ENCODE data around the gene MXD3.
A peak's percentile ranks its signal among the peaks of the same experiment; 100 is the strongest.

MXD3 gene

DNA sequence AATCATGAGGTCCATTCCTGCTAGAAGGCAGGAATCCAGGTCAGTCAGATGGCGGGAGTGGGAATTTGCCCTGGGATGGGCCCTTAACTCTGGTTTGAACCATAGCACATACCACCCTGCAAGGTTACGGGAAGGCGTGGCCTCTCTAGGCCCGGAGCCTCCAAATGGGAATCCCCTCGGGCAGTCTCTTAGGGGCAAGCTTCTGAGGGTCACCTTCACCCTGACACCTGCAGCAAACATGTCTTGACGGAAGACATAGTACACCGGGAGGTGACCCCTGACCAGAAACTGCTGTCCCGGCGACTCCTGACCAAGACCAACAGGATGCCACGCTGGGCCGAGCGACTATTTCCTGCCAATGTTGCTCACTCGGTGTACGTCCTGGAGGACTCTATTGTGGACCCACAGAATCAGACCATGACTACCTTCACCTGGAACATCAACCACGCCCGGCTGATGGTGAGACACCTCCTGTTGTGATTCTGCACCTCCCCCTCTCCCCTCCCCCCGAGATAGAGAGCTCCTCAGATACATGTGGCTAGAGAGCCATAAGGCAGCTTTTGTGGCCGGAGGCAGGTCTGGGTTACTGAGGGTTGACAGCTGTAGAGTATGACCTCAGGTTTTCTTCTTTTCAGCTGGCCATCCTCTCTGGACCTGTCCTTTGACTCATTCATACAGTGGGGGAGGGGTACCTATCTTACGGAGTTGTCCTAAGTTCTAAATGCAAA is 7.1 kb downstream of the MXD3 start:
- Mint-ChIP-seq H3K27ac (peak overlapping the region; percentile 86), H3K36me3 (peaks cover 76% of the 10 kb centered on the region), H3K9me3 (no peaks in the 10 kb centered on the region), H3K4me3 (peak overlapping the region; percentile 90), H3K4me1 (peaks cover 72% of the 10 kb centered on the region)
- DNase-seq (ENCODE audit: low spot score in 2 of 2) (no peak), ATAC-seq (no peak)

DNA sequence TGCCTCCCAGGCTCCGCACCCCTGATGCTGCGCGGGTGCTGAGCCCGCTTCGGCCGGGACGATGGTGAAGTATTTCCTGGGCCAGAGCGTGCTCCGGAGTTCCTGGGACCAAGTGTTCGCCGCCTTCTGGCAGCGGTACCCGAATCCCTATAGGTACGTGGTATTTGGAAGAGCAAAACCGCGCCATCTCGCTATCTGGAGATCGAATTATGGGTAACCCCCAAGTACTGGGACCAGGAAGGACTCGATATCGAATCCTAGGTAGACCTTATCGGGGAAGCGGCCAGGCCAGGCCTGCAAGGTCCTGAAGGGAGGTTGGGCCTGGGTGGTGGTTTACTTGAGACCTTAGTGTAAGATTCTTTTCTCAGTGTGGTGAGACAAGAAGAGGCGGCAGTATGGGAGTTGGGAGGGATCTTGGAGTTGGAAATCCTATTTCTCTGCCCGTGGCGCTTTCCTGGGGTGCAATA is 7.7 kb downstream of the MXD3 start:
- no peak for DNase-seq (ENCODE audit: low spot score in 2 of 2)
- ATAC-seq = no peak
- peak overlapping the region; percentile 86 for H3K27ac Mint-ChIP-seq
- H3K4me3 Mint-ChIP-seq = peak overlapping the region; percentile 90
- H3K36me3 Mint-ChIP-seq = peaks cover 80% of the 10 kb centered on the region
- H3K9me3 Mint-ChIP-seq = no peaks in the 10 kb centered on the region
- peaks cover 72% of the 10 kb centered on the region for H3K4me1 Mint-ChIP-seq

DNA sequence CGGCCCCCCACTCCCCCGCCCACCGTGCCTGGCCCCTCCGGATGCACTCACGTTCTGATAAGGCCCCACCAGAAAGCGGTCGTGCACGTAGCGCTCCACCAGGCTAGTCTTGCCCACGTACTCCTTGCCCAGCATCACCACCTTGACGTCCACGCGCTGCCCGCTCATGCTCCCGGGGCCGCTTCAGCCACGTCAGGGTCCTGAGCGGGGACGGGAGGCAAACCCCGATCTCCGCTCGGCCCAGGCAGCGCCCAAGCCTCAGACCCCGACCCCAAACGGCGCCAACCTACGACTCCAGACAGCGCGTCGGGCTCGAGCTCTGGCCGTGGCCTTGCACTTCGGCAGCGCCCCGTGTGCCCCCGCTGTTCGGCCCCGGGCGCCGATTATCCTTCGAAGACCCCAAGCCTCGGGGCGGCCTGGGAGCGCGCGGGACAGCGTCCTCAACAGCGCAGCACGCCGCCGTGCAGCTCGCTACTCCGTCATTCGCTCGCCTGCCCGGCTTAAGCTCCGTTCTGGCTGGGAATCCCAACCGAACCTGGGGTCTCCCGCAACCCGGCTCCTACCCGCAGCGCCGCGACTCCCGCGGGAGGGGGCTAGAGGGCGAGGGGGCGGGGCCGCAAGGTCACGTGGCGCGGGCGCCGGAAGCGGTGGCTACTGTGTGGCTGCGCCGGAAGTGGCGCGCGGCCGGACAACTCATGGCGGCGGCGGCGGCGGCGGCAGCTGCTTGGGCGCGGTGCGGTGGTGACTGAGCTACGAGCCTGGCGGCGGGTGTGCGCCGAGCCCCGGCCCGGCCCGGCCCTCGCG is 8.4 kb downstream of the MXD3 start, which contains the start of the genes PRELID1 and RAB24:
Gene PRELID1 (plus strand): TSS at position 679 of the 804 bp plus-strand sequence. CDS start 187 bp downstream, outside the sequence.
Gene RAB24 (minus strand): TSS at position 599 of the 804 bp plus-strand sequence. CDS start 431 bp downstream, at position 168.
- Mint-ChIP-seq H3K36me3 (peaks cover 80% of the 10 kb centered on the region), H3K9me3 (no peaks in the 10 kb centered on the region), H3K27ac (peak within 1 kb of the TSS; percentile 86), H3K4me1 (peaks cover 73% of the 10 kb centered on the region), H3K4me3 (peak within 1 kb of the TSS; percentile 90)
- ATAC-seq (peak; percentile 87), DNase-seq (ENCODE audit: low spot score in 2 of 2) (peak; percentile 91 to 97)

DNA sequence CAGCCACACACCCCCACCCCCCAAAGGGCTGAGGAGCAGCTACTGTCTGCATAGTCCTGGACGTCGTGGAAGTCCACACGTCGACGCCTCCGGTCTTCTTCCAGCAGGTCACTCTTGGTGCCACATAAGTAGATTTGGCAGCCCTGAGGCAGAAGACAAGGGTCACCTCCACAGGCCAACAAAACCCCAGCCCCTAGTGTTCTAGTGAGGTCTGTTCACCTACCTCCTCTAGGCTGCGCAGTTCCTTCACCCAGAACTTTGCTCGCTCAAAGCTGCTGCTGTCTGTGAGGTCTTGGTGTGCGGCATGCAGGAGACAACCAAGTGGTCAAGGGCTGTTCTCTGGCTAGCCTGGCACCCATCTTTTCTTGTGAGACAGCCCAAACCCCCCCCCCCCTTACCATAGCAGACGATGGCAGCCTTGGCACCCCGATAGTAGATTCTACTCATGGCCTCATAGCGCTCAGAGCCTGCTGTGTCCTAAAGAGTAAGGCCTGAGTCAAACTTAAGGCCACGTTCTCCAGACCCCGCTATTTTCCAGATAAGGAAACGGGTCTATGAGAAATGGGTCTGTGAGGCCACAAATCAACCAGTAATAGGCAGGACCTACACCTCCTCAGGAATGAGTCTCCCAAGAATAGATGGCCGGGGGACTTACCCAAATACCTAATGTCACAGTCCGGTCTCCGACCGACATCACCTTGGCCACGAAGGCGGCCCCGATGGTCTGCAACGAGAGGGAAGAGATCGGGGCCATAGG is 9.2 kb downstream of the MXD3 start:
- Mint-ChIP-seq H3K36me3 (peaks cover 85% of the 10 kb centered on the region), H3K27ac (peak overlapping the region; percentile 86), H3K9me3 (no peaks in the 10 kb centered on the region), H3K4me3 (peak overlapping the region; percentile 90), H3K4me1 (peaks cover 73% of the 10 kb centered on the region)
- ATAC-seq = no peak
- no peak for DNase-seq (ENCODE audit: low spot score in 2 of 2)

DNA sequence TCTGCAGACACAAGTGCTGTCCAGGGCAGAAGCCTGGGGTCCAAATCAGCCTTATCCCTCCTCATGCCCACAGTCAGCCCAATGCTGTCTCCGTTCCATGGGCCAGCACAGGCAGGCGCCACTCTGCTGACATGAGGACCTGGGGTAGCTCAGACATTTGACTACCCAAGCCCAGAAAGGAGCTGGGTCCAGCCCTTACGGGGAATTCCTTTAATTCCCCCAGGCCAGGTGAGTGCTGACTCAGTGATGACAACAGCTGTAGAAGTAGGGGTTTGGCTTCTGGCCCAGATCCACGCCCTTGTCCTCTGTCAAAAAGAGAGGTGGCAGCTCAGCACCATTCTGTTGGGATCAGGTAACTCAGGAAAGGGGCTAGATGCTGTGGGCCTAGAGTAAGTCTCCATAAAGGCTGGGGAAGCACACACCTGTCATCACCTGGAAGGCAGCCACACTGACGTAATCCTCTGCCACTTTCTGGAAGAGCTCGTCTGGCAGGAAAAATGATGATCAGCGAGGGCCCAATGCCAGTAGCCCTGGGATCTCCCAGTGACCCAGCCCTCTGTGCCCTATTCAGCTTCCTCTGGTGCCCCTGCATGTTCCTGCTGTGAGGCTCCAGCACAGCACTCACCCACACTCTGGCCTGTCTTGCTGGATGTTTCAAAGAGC is 10.1 kb downstream of the MXD3 start:
- no peak for ATAC-seq
- peaks cover 78% of the 10 kb centered on the region for H3K4me1 Mint-ChIP-seq

DNA sequence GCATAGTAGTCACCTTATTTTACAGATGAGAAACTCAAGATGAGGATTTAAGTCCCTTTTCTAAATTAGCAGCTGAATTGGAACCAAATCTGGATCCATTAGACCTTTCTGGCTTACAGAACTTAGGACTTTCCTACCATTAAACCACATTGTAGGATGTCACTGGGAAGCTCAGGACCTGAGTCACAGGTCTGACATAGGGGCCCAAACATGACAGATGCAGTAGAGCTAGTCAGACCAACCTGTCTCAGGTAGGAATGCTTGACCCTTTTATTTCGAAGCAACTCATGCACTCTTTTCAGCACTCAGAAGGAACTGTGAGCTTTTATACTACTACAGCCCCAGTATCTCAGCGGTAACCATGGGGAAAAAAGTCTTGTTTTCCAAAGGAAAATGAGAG is 10.7 kb downstream of the MXD3 start:
- H3K36me3 Mint-ChIP-seq = peaks cover 83% of the 10 kb centered on the region
- peak overlapping the region; percentile 90 for H3K4me3 Mint-ChIP-seq
- peaks cover 82% of the 10 kb centered on the region for H3K4me1 Mint-ChIP-seq
- no peak for ATAC-seq
- peak overlapping the region; percentile 93 for H3K27ac Mint-ChIP-seq
- H3K9me3 Mint-ChIP-seq = no peaks in the 10 kb centered on the region
- DNase-seq (ENCODE audit: low spot score in 2 of 2) = no peak

More for the DNA sequence above, 10.1 kb downstream of the MXD3 start:
- H3K27ac Mint-ChIP-seq = peak overlapping the region; percentile 86
- no peaks in the 10 kb centered on the region for H3K9me3 Mint-ChIP-seq
- DNase-seq (ENCODE audit: low spot score in 2 of 2) = no peak
- H3K36me3 Mint-ChIP-seq = peaks cover 84% of the 10 kb centered on the region
- H3K4me3 Mint-ChIP-seq = peak overlapping the region; percentile 90

DNA sequence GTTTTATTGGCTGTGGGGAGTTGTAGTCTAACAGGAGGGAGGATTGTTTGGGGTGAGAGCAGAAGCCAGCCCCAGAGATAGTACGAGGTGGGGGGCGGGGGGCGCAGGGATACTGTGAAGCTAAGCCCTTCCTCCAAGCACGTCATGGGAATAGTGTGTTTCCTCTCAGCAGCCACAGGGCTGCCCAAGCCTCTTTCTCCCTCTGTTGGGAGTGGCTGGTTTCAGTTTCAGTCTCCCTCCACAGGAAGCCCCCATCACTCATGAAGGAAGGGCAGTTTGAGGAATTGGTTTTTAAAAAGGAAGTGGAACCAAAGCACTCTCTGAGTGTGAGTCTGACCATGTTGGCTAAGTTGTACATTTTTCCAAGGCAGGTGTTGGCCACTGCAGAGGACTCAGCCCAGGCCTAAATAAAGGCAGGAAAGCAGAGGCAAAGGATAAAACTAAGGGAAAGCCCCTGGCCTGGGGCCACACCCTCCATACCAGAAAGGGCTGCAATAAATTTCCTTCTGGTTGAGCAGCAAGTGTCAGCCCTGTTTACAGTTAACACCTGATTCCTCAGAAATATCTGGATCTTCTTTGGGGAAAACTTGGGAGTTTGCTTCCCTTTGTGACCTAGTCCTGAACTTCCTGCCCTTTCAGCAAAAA is 11.3 kb downstream of the MXD3 start:
- H3K36me3 Mint-ChIP-seq = peaks cover 83% of the 10 kb centered on the region
- ATAC-seq = peak; percentile 47
- peak overlapping the region; percentile 93 for H3K27ac Mint-ChIP-seq
- DNase-seq (ENCODE audit: low spot score in 2 of 2) = peak in 1 of 2 donors; percentile 78
- H3K4me3 Mint-ChIP-seq = peak overlapping the region; percentile 90
- peaks cover 82% of the 10 kb centered on the region for H3K4me1 Mint-ChIP-seq
- H3K9me3 Mint-ChIP-seq = no peaks in the 10 kb centered on the region

DNA sequence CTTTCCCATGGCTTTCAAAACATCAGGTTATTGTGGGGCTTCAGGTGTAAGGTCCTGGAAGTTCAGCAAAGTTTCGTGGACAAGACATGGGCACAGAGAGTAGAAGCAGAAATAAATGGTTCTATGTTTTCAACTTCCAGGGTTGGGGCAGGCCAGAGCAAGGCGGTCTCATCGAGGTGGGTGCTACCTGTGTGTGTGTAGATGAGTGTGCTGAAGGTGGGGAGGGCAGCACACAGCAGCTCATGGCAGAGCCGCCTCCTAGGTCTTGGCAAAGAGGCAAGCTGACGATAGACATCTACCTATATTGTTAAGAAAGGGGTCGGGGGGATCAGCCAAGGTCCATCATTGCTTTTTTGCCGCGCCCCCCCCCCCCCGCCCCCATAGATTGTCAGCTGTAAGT is 12.0 kb downstream of the MXD3 start:
- ATAC-seq (no peak), DNase-seq (ENCODE audit: low spot score in 2 of 2) (no peak)
- no peak overlapping the region for H3K4me3 Mint-ChIP-seq
- H3K4me1 Mint-ChIP-seq = peaks cover 79% of the 10 kb centered on the region
- peak overlapping the region; percentile 93 for H3K27ac Mint-ChIP-seq
- no peaks in the 10 kb centered on the region for H3K9me3 Mint-ChIP-seq
- H3K36me3 Mint-ChIP-seq = peaks cover 83% of the 10 kb centered on the region

DNA sequence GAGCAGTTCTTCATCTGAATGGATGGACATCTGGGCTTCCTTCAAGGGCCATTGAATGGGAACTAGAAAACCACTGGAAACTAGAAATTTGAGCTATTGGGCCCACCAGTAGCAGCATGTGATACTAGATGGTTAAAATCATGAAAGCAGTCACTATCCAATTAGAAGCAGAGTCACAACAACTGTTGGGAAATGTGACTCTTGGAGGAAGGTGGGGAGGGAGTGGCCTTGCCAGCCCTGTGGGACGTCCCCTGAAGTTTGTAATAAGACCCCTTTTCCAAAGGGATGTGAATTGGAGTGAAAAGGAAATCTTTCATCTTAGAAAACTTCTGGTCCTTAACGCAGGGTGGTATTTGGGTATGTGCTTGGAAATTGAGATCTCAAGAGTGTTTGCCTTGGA is 13.8 kb downstream of the MXD3 start:
- ATAC-seq (no peak), DNase-seq (ENCODE audit: low spot score in 2 of 2) (no peak)
- Mint-ChIP-seq H3K9me3 (no peaks in the 10 kb centered on the region), H3K27ac (peak overlapping the region; percentile 93), H3K4me3 (no peak overlapping the region), H3K4me1 (peaks cover 67% of the 10 kb centered on the region), H3K36me3 (peaks cover 84% of the 10 kb centered on the region)

DNA sequence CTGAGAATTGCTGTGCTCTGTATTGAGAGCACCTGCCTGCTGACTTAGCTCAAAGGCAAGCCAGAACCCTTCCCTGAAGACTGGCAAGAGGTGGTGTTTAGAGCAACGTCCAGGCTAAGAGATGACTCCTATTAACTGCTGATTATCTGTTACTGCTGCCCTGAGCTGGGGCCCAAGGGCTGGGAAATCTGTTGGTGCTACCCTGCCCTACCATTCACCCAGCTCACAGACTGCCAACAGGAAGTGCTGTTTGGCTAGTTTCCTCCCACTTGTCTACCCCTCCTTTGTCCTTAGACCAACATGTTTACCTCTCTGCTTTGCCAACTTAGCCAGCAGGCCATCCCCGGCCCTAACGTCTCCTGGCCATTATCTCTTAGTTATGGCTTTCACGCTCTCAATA is 15.1 kb downstream of the MXD3 start:
- peaks cover 54% of the 10 kb centered on the region for H3K4me1 Mint-ChIP-seq
- no peak overlapping the region for H3K4me3 Mint-ChIP-seq
- no peak for DNase-seq (ENCODE audit: low spot score in 2 of 2)
- peak overlapping the region; percentile 93 for H3K27ac Mint-ChIP-seq
- H3K9me3 Mint-ChIP-seq = no peaks in the 10 kb centered on the region
- peaks cover 84% of the 10 kb centered on the region for H3K36me3 Mint-ChIP-seq
- peak; percentile 27 for ATAC-seq

DNA sequence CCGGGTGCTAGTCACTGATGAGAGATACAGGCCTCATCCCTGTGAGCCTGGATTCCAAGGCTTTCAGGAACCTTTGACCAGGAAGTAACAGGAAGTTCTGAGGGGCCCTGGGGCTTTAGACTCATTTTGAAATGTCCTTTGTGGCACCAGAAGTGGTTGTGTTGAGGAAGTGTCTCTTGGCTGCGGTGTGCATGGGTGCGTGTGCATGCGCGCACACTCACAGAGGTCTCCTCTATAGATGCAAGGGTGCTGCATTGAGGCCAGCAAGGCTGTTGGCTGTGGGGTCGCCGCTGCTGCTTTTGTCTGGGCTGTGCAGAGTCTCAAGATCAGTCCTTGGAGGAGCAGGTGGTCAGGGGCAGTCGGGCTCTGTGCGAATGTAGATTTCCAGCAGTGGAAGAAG is 15.8 kb downstream of the MXD3 start:
- H3K4me1 Mint-ChIP-seq = peaks cover 48% of the 10 kb centered on the region
- H3K4me3 Mint-ChIP-seq = no peak overlapping the region
- H3K27ac Mint-ChIP-seq = peak overlapping the region; percentile 93
- DNase-seq (ENCODE audit: low spot score in 2 of 2) (no peak), ATAC-seq (peak; percentile 33)
- H3K36me3 Mint-ChIP-seq = peaks cover 84% of the 10 kb centered on the region
- H3K9me3 Mint-ChIP-seq = no peaks in the 10 kb centered on the region

DNA sequence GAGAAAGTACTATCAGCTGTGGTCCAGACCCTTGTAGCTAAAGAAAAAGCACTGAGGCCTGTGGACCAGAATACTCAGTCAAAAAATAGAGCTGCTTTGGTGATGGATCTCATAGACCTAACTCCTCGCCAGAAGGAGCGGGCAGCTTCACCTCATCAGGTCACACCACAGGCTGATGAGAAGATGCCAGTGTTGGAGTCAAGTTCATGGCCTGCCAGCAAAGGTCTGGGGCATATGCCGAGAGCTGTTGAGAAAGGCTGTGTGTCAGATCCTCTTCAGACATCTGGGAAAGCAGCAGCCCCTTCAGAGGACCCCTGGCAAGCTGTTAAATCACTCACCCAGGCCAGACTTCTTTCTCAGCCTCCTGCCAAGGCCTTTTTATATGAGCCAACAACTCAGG is 17.1 kb downstream of the MXD3 start:
- H3K27ac Mint-ChIP-seq = peak overlapping the region; percentile 93
- H3K4me1 Mint-ChIP-seq = peaks cover 35% of the 10 kb centered on the region
- DNase-seq (ENCODE audit: low spot score in 2 of 2) (no peak), ATAC-seq (no peak)
- no peak overlapping the region for H3K4me3 Mint-ChIP-seq
- H3K9me3 Mint-ChIP-seq = no peaks in the 10 kb centered on the region
- peaks cover 86% of the 10 kb centered on the region for H3K36me3 Mint-ChIP-seq

DNA sequence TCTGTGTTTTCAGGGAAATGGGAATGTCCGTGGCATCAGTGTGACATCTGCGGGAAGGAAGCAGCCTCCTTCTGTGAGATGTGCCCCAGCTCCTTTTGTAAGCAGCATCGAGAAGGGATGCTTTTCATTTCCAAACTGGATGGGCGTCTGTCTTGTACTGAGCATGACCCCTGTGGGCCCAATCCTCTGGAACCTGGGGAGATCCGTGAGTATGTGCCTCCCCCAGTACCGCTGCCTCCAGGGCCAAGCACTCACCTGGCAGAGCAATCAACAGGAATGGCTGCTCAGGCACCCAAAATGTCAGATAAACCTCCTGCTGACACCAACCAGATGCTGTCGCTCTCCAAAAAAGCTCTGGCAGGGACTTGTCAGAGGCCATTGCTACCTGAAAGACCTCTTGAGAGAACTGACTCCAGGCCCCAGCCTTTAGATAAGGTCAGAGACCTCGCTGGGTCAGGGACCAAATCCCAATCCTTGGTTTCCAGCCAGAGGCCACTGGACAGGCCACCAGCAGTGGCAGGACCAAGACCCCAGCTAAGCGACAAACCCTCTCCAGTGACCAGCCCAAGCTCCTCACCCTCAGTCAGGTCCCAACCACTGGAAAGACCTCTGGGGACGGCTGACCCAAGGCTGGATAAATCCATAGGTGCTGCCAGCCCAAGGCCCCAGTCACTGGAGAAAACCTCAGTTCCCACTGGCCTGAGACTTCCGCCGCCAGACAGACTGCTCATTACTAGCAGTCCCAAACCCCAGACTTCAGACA is 17.7 kb downstream of the MXD3 start:
- Mint-ChIP-seq H3K4me3 (no peak overlapping the region), H3K9me3 (no peaks in the 10 kb centered on the region), H3K36me3 (peaks cover 87% of the 10 kb centered on the region), H3K27ac (peak overlapping the region; percentile 93), H3K4me1 (peaks cover 29% of the 10 kb centered on the region)
- DNase-seq (ENCODE audit: low spot score in 2 of 2) (no peak), ATAC-seq (no peak)

DNA sequence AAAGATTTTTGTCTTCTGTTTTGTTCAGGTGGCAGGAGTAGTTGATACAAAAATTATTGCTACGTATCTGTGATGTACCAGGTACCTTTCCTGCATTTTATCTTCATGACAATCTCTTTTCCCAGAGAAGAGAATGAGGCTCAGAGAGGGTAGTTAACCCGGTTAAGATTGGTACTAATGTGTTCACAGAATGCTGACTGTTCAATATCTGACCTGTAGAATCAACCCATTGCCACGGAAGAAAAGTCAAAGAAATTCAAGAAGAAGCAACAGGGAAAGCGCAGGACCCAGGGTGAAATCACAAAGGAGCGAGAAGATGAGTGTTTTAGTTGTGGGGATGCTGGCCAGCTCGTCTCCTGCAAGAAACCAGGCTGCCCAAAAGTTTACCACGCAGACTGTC is 20.0 kb downstream of the MXD3 start:
- H3K4me3 Mint-ChIP-seq = no peak overlapping the region
- no peak overlapping the region for H3K27ac Mint-ChIP-seq
- H3K36me3 Mint-ChIP-seq = peaks cover 98% of the 10 kb centered on the region
- ATAC-seq (no peak), DNase-seq (ENCODE audit: low spot score in 2 of 2) (no peak)
- H3K9me3 Mint-ChIP-seq = no peaks in the 10 kb centered on the region
- H3K4me1 Mint-ChIP-seq = peaks cover 18% of the 10 kb centered on the region

Measured in stimulated activated effector memory CD8-positive, alpha-beta T cell treated with anti-CD3 and anti-CD28 coated beads, Interleukin-12 subunit alpha, Interleukin-12 subunit beta, amount 100 ng/mL, for 72 hours (primary cell).